Measurements from ENCODE around the gene FGB.

- TF ChIP-seq CTCF (IDR thresholded peaks at IDR 0.05) (no peak), EZH2 (IDR thresholded peaks at IDR 0.05; ENCODE audit: borderline replicate concordance, insufficient read depth, low read depth, low read length, poor library complexity, severe bottlenecking) (no peak)
These were observed 11.5 kb downstream of the FGB start for GRCh38 chr4:154574311-154574710.
